Tongue (tissue), 2 donors: Measurements from ENCODE around the gene FIBIN. TPM values are rescaled to one million over a fixed set of nuclear protein-coding genes. Genes with fewer than 3 reads are reported as not detected.
"Not testable (repeated sequence)": the region's sequence is repeated elsewhere in the genome, so short reads cannot be mapped to it uniquely, and the experiment has no call there.

Source experiments
- DNase-seq: peaks from one replicate; pipeline ENCODE4 v3.0.0-alpha.2; 2015
- total RNA-seq: library from RNA; depleted of rRNA; stranded (reverse); fragments of >200 nt; gene quantifications from one replicate; pipeline ENCODE4 v1.2.3, GENCODE V29; 2014

The FIBIN gene
- total RNA-seq, 1 donor from 2014 or later: 99.0 TPM

DNA sequence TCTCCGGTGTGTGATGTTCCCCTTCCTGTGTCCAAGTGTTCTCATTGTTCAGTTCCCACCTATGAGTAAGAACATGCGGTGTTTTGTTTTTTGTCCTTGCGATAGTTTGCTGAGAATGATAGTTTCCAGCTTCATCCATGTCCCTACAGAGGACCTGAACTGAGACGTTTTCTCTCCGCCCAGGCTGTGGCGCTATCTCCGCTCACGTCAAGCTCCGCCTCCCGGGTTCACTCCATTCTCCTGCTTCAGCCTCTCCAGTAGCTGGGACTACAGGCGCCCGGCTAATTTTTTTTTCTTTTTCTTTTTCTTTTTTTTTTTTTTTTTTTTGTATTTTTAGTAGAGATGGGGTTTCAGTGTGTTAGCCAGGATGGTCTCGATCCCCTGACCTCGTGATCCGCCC lies 16.7 kb upstream of the FIBIN start:
- not testable (repeated sequence) for DNase-seq

DNA sequence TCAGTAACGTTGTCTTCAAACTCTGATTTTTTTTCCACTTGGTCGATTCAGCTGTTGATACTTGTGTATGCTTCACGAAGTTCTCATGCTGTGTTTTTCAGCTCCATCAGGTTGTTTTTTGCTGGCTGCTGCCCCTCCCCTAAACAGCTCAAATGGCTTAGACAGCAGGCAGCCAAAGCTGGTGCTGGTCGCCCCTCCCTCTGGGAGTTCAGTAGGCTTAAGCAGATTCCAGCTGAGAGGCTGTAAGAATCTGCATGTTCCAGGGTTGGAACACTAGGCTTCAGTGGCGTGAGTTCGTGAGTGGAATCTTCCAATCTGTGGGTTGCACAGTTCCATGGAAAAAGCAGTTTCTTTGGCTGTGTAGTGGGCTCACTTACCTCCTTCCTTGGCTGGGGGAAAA lies 10.3 kb upstream of the FIBIN start:
- no peak for DNase-seq

DNA sequence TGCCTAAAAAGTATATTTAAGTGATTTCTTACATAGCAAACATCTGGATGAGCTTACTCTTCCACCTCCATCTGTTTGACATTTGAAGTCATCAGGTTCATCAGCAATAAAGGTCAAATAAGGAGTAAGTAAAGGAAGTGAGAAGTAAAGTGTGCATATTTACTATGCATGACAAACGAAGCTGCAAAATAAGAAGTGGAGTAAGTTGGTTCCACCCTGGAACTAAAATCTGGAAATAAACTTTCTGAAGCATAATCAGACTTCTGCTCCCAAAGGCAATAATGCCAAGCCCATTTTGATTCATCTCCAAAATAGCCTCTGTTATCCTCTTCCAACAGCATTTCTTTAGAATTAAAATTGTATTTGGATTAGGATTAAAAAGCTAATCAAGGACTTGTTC lies 8.4 kb upstream of the FIBIN start:
- DNase-seq: no peak

DNA sequence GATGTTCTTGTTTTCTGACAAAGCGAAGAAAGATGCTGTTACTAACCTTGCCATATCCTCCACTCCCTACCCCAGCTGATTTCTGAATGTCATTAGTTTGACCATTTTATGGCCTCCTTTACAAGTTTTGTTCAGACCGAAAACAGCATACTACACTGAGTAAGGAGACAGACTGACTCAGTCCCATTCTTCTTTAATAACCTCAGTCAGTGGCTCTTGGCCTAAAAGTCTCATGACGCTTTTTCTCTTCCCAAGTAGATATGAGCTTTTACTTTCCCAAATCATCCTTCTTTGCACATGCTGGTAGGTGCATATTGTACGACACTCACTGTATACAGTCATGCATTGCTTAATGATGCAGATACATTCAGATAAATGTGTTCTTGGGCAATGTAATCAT lies 8.0 kb upstream of the FIBIN start:
- no peak for DNase-seq

DNA sequence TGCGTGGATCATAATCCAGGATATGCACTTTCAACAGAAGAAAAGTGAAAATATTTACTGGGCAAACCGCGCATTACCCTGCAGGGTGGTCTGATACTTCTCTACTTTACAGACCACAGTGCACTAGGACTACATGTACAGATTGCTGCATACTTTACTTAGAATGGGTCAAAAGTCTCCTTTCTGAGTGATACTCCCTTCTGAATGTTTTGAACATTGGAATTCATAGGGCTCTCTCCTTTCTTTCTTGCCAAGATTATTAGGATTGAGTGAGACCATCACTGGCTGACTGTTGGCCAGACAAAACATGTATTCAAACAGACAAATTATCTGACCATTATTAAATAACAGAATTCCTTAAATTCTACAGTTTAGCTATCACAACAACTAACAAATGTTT lies 6.6 kb upstream of the FIBIN start:
- no peak for DNase-seq

DNA sequence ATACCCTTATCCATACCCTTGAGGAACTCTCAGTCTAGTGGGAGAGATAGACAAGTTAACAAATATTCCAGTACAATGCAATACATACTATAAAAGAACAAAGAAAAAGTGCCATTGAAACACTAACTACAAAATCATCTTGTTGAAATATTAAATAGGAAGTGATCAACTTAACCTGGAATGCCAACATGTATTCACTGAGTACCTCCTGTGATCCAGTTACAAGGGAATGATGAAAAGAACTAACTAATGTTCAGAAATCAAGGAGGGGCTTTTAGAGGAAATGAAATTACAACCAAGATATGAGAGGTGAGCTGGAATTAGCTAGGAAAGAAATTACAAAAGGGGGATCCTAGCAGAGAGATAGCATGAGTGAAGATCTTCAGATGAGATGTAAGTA lies 6.2 kb upstream of the FIBIN start:
- no peak for DNase-seq

DNA sequence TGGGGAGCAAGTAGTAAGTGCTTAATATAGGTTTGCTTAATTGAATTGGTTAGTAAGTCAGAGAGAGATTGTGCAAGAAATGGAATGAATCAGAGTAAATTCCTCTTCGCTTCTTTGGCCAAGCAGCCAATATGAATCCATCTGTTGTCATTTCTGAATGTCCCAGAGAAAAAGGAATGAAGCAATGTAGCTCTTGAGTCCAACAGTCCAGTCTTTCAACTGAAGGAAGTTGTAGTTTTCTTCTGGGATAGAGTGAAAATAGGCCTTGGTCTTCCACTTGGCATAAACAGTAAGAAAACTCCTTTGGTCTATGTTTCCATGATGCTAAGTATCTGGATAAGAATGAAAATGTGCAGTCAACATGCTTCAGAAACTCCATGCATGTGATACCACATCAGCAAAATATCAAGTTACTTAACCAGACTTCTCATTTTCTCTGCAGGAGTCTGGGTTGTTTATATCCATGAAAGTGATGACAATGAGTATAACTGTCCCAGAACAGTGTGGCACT lies 1.8 kb upstream of the FIBIN start:
- DNase-seq: no peak

DNA sequence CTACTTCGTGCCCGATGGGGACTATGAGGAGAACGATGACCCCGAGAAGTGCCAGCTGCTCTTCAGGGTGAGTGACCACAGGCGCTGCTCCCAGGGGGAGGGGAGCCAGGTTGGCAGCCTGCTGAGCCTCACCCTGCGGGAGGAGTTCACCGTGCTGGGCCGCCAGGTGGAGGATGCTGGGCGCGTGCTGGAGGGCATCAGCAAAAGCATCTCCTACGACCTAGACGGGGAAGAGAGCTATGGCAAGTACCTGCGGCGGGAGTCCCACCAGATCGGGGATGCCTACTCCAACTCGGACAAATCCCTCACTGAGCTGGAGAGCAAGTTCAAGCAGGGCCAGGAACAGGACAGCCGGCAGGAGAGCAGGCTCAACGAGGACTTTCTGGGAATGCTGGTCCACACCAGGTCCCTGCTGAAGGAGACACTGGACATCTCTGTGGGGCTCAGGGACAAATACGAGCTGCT lies 751 bp downstream of the FIBIN start:
- DNase-seq: no peak

DNA sequence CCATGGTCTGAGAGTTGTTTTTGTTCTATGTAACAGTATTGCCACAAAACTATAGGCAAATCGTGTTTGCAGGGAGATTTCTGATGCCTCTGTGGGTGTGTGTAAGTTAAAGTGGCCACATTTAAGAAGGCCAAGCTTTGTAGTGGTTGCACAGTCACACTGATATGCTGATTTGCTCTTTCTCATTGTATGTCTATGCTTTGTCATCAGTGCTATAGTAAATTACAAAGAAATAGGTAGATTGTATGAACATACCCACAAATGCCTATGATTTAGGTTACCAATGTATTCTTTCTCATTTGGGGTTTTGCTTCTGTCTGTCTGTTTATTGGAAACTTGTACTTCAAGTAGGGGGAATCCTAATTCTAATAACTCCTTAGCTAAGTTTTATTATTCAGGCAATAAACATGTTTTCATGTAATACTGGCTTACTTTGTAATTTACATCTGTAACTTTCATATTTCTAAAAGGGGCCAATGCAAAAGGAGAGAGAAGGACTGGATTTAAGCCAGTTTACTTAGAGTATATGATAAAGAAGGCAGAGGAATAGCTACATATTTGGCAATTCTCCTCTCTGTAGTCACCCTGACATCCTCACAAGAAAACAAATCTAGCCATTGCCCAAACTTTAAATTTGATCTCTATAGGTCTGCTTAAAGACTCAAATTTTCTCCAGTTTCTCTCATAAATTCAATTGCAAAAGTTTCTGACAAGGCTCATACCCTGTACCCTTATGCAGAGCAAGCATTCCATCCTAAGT lies 2.0 kb downstream of the FIBIN start:
- no peak for DNase-seq

DNA sequence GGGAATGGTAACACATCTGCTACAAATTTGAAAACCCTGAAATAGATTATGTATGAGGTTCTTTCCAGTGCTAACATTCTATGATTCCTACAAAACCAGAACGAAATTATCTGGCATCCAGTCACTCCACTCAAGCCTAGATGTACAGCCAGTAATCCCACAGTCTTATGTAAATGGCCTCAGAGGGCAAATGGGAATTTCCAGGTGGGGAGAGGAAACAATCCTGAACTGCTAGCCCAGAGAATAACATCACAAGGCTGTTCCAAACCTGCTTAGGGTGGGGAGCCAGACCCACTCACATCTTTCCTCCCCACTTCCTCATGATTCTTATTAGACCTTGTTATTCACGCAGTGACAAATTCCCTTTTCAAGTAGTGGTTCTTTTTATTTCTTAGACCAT lies 3.5 kb downstream of the FIBIN start:
- DNase-seq: no peak

DNA sequence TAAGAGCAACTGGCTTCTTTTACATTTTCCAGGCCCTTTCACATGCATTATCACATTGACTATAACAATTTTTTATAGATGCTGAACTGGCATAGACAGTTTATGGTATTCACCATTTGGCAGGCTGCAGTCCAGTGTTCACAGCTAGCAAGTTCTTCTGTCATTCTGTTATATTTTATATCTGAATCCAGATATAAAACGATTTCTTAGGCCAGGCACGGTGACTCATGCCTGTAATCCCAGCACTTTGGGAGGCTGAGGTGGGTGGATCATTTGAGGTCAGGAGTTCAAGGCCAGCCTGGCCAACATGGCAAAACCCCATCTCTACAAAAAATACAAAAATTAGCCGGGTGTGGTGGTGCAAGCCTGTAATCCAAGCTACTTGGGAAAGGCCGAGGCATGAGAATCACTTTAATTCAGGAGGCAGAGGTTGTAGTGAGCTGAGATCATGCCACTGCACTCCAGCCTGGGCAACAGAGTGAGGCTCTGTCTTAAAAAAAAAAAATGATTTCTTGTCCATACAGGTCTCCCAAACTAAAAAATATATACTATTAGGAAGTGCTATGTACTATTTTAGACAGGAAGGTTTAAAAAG lies 7.3 kb downstream of the FIBIN start:
- DNase-seq: not testable (repeated sequence)

DNA sequence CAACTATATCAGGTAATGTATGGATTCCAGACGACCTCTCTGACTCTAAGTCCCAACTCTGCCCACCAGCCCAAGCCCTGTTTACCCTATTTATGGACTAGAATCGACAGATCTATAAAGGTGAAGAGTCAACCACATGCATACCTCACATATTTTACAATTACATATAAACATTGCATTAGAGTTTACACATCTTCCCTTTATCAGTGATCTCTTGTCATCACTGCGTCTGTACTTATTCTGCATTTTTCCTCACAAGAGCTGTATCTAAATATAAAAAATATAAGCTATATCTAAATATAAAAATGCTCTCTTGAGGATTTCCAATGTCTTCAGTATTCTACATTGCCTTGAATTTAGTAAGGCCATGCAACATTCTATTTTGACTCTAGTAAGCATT lies 8.5 kb downstream of the FIBIN start:
- DNase-seq: no peak

DNA sequence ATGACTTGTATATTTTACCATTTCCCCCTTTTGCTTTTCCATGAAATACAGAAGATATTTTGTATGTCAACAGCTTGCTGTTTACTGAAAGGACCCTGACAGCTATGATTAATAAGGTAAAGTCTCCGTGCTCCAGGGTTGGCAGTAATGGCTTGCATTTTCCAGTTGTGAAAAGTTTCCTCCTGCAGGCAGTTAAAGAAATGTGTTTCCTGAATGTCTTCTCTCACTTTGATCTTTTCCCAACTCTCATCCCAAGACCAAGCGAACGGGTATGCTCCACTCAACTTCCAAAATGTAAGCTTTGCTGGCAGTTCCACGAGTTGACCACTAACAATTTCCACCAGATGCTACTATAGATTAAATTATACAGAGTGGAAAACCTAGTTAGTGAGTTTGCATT lies 8.9 kb downstream of the FIBIN start:
- DNase-seq: peak; percentile 53

DNA sequence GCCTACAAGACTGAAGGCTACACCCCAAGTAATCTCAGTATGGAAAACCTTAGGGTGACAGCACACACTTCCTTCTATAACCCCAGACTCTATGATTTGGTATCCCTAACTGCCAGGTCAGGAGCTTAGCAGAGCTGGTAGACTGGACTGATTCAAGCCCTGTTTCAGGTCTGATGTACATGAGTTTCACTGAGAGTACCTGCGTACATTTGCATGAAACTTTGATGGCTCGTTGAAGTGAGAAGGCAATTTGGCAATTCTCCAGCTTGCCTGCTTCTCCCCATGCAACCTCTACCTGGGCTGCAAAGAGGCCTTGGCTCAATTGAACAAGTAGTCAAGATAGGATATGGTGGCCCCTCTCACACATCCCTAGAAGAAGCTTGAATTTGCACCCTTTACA lies 10.2 kb downstream of the FIBIN start:
- DNase-seq: no peak

DNA sequence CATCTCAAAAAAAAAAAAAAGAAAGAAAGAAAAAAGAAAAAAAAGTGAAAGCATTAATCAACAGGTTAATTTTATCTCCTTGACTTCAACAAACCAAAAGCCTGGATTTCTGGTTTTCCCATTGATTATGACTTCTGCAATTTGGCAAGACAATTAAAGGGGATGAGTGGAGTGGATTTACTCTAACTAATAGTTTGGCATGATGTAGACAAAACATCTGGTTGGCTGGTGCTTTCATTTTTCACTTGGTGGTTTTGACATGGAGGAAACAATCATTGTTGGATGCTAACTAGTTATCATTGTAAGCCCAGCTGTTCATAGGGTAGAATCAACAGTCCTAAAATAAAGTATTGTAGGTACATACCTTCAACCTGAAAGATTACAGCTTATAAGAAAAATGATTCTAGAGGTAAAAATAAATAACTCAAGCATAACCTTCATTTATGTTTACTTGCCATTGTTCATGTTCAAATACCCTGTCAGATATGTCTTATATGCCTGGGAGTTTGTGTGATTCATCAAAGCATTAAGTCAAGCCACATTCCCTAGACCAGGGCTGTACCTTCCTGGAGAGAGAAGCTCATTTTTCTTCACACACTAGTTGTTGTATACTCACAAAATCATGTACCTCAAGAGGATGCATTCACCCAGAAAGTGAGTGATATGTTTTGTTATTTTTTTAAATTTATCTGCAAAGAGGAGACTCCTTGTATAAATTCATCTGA lies 15.1 kb downstream of the FIBIN start:
- DNase-seq: no peak

DNA sequence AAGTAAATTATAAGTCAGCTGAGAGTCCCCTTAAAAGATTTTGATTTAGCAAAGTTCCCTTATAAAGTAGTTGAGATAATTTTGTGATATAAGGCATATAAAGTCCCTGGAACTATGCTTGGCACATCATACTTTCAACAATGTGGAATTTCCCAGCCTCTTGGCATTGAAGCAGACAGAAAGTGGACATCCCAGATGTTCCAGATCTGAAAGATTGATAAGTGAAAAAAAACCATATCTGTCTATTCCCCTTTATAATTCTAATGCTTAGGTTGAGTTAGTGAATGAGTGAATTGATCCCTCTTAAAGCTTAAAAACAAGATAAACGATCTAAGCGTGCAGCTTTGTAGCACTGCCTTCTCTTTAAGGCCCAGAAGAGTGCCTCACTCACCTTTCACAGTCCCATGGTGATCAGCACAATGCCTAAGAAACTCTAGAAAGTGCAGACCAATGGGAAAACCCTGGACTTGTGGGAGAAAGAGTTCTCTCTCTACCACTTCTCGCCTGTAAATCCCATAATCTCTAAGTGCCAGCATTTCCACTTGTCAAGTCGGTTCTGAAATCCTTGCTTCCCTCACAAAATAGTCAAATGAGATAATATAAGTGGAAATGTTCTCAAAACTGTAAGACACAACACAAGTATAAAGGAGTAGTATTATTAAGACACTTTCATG lies 17.8 kb downstream of the FIBIN start:
- DNase-seq: no peak

DNA sequence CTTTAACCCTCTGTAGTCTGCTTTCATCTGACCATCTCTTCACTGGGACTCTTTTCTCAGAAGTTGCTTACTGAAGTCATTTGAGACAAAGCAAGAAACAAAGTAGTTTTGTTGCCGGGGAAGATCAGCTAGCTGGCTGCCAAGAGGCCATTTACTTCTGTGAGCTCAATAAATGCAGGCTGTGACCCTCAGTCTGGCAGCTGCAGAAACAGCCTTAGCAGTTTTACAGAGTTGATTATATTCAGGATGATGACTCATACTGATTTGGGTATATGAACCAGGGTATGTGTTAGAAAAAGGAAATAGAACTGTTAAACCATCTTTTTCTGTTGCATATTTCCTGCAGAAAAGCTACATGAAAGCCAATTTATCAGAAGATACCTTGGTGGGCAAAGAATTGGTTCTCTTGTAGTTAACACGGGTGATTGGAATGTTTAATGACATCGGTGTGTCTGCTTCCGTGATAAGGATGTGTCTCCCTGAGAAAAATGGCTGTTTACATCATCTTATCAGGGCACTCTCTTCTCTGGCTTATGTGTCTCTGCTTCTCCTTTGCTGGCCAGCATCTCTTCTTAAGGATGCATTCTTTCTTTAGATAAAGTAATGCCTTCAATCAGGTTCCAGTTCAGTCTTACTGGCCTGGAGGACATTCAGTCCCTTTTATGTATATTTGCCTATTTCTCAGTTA lies 18.5 kb downstream of the FIBIN start:
- DNase-seq: peak; percentile 93

DNA sequence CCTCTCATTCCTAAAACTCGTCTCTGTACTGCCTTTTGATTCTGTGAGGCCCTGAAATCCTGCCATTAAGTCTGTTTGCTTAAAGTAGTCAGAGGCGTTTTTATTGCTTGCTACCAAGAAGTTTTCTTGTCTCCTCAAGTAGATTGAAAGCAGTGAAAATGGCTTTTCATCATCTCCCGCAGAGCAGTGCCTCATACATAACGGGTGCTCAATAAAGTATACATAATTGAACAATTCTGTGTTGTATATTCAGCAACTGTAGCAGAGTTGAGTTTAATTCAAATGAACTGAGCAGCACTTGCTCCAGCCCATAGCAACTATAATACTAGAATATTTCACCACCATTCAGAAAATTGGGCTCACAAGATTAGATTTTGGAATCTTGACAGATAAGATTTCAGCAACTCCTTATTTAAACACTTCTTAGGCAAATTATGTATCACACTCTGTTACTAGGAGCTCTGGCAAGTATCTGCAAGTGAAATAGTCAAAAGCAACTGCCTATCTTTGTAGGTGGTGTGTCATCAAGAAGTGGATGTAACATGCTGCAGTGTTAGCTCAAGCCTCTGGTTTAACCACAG lies 20.0 kb downstream of the FIBIN start:
- DNase-seq: peak; percentile 58

DNA sequence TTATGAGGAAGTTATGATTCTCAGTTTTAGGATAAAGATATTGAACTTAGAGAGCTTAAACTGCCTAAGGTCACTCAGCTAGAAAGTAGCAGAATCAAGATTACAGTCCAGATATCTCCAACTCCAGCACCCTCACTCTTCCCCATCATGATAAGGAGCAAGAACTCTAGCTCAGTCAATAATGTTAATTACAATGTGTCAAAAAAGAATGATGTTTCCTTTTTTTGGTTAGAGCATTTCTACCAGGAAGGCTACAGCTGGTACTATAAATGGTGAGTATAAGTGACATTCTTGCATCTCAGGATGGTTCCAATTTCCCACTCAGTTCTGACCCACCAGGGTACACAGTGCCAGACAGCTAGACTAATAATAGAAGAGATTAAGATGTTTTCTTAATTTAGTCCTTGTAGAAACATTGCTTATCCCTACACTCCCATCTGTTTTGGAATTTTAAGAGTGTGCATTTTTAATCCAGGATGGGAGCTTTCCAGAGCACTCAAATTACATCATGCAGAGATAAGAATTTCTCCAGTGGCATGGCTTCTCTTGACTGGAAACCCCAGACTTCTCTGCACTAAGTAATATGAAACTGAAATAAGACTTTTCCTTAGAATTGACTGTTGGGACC lies 25.1 kb downstream of the FIBIN start:
- peak; percentile 51 for DNase-seq

DNA sequence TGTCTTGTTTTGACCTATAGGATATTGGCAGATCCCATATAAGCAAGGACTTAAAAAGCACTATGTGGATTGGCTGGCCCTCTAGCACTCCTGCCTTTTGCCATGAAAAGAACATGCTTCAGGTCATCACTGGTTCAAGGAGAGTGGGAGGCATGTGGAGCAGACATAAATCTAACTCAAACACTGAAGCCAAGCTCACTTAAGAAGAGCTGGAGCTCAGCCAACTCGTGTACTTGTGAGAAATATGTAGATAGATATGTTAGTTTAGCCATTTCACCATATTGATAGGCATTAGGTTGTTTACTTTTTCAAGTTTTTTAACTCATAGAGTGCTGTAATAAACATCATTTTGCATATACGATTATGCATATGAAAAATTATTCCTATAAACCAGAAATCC lies 26.8 kb downstream of the FIBIN start:
- DNase-seq: peak; percentile 66

DNA sequence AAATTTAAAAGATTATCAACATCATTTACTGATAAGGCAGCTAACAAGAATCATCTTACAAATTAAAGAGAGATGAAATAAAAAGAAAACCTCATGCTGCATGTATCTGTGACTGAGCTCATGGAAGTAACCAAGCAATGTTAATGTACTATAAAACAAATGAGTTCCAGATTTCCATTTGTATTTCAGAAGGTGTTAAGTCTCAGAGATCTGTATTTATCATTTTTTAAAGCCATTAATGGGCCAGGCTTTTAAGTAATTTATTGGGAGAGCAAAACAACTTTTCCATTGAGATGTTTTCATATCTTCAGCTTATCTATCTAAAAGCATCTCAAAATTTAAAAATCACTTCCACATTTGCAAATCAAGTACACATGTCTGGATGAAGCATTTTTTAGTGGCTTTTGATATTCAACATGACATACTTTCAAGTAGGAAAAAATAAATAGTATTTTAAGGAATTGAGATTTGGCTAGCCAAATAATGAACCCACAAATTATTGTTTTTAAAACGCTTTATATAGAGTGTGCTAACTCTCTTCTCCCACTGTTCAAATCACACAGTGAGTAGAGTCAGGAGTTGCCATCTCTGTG lies 28.8 kb downstream of the FIBIN start:
- DNase-seq: no peak
